Body of pancreas (tissue), 4 donors: ENCODE measurements around the gene USP25. TPM values are rescaled to one million over a fixed set of nuclear protein-coding genes. Genes with fewer than 3 reads are reported as not detected.

Experiments
- ATAC-seq: fragments of 150-250 bp; one replicate; pipeline ENCODE4 v1.9.1; 2016
- DNase-seq, 4 donors: peaks; one replicate each; pipeline ENCODE4 v3.0.0-alpha.2; 2019
- H3K27ac ChIP-seq, 4 donors: fragments of 200-600 bp; sonication (generic); 1 replicate in 3 of 4; 2 replicates in 1 of 4; pipeline versions ENCODE4 v1.5.1 to v1.6.1; 2016 to 2019; ENCODE audit warnings: mild to moderate bottlenecking in 1 of 4, mixed read lengths in 1 of 4, moderate library complexity in 1 of 4
- H3K27me3 ChIP-seq, 2 donors: fragments of 200-600 bp; sonication (generic); one replicate each; pipeline ENCODE4 v1.6.0; 2016; ENCODE audit warnings: mild to moderate bottlenecking in 1 of 2
- H3K36me3 ChIP-seq, 2 donors: fragments of 200-600 bp; sonication (generic); replicated peaks in 1 of 2; 2 replicates each; pipeline ENCODE4 v1.5.1; 2016; ENCODE audit warnings: low read depth in 2 of 2; ENCODE audit not compliant: insufficient read depth in 1 of 2
- H3K4me1 ChIP-seq: fragments of 200-600 bp; sonication (generic); one replicate; pipeline ENCODE4 v1.6.0; 2016
- H3K4me3 ChIP-seq, 2 donors: fragments of 200-600 bp; sonication (generic); 1 replicate in 1 of 2; 2 replicates in 1 of 2; pipeline ENCODE4 v1.5.1; 2016 to 2019
- H3K9me3 ChIP-seq, 3 donors: fragments of 200-600 bp; sonication (generic); 1 replicate in 2 of 3; 2 replicates in 1 of 3; pipeline ENCODE4 v1.5.1; 2016
- CTCF ChIP-seq, 7 experiments: fragments of 450-650 bp in 4 of 7; fragments of 200-600 bp in 3 of 7; sonication (generic) in 3 of 7; IDR thresholded peaks; one replicate each; pipeline ENCODE4 v1.5.1; 2016 to 2019; ENCODE audit warnings: antibody characterized with exemption in 7 of 7
- POLR2A ChIP-seq, 3 donors: fragments of 450-650 bp; IDR thresholded peaks; one replicate each; pipeline ENCODE4 v1.6.1; 2016; ENCODE audit warnings: antibody characterized with exemption in 3 of 3, mild to moderate bottlenecking in 2 of 3
- WGBS, 2 donors: methylation state at CpG; one replicate each; pipeline ENCODE4 v1.1.5; 2017; 5-methylcytosine and 5-hydroxymethylcytosine counted together
- intact Hi-C: fragments of 100-400 bp; cut with DNase I; formaldehyde crosslinking; loops from one replicate; pipeline ENCODE4 v1.15.1; 2023
- total RNA-seq, 2 donors: library from RNA; depleted of rRNA; stranded (reverse); fragments of >200 nt; gene quantifications; one replicate each; pipeline ENCODE4 v1.1.0, GENCODE V29; 2016

Gene USP25
- total RNA-seq, 2 donors from 2014 or later = 31.4 to 37.9 TPM

- TF ChIP-seq CTCF (IDR thresholded peaks at IDR 0.05) (no peak), POLR2A (IDR thresholded peaks at IDR 0.05) (no peak)
- Histone ChIP-seq H3K9me3 (no peaks in the 10 kb centered on the region), H3K36me3 (no peaks in the 10 kb centered on the region), H3K4me3 (peak overlapping the region; percentile 63 to 92), H3K4me1 (peaks cover 32% of the 10 kb centered on the region), H3K27ac (peak overlapping the region; percentile 88 to 97 (median 96)), H3K27me3 (no peaks in the 10 kb centered on the region)
- ATAC-seq = no peak
- DNase-seq = peak in 2 of 4 donors; percentile 20 to 34
- intact Hi-C loops = no loop called here
- WGBS, 2 donors = 0 to 1% methylated on average over 19 to 30 of the region's 30 CpGs
These were observed 881 bp downstream of the USP25 start for GRCh38 chr21:15730484-15731242.

GRCh38 chr21:15731243-15731613 lies 1.4 kb downstream of the USP25 start:
- no peak for DNase-seq
- Histone ChIP-seq H3K4me3 (peak overlapping the region in 1 of 2 donors; percentile 92), H3K4me1 (peaks cover 36% of the 10 kb centered on the region), H3K36me3 (no peaks in the 10 kb centered on the region), H3K27ac (peak overlapping the region; percentile 42 to 97 (median 92)), H3K9me3 (no peaks in the 10 kb centered on the region), H3K27me3 (no peaks in the 10 kb centered on the region)
- no peak for ATAC-seq
- WGBS, 2 donors = 2 to 7% methylated on average over 4 of the region's 4 CpGs
- TF ChIP-seq POLR2A (IDR thresholded peaks at IDR 0.05) (no peak), CTCF (IDR thresholded peaks at IDR 0.05) (no peak)
- intact Hi-C loops = no loop called here

- peak in 2 of 4 donors; percentile 18 to 26 for DNase-seq
- no peak for TF ChIP-seq CTCF (IDR thresholded peaks at IDR 0.05)
- TF ChIP-seq POLR2A (IDR thresholded peaks at IDR 0.05) = no peak
- Histone ChIP-seq H3K36me3 (no peaks in the 10 kb centered on the region), H3K9me3 (no peaks in the 10 kb centered on the region), H3K27me3 (no peaks in the 10 kb centered on the region), H3K4me3 (no peak overlapping the region), H3K4me1 (peaks cover 37% of the 10 kb centered on the region), H3K27ac (peak overlapping the region in 3 of 4 donors; percentile 22 to 97 (median 96))
- WGBS, 2 donors = 4 to 8% methylated on average over 6 of the region's 6 CpGs
- intact Hi-C loops = no loop called here
- ATAC-seq = no peak
These were observed 2.7 kb downstream of the USP25 start for GRCh38 chr21:15732290-15732995.

GRCh38 chr21:15732996-15733329 lies 3.2 kb downstream of the USP25 start:
- no peak for DNase-seq
- 0 to 12% methylated on average over 3 of the region's 3 CpGs for WGBS, 2 donors
- Histone ChIP-seq H3K4me3 (no peak overlapping the region), H3K4me1 (peaks cover 37% of the 10 kb centered on the region), H3K27ac (peak overlapping the region in 2 of 4 donors; percentile 5 to 97), H3K36me3 (no peaks in the 10 kb centered on the region), H3K9me3 (no peaks in the 10 kb centered on the region), H3K27me3 (no peaks in the 10 kb centered on the region)
- ATAC-seq = no peak
- intact Hi-C loops = no loop called here
- no peak for TF ChIP-seq CTCF (IDR thresholded peaks at IDR 0.05)
- TF ChIP-seq POLR2A (IDR thresholded peaks at IDR 0.05) = no peak
